ENCODE results near the gene ASB9. TPM values are rescaled to one million over a fixed set of nuclear protein-coding genes. Genes with fewer than 3 reads are reported as not detected.

The ASB9 gene
- total RNA-seq, 1 experiment from 2014 or later: not detected

GRCh38 chrX:15242899-15243555 lies 26.9 kb downstream of the ASB9 start:
- Histone ChIP-seq H2AK5ac (ENCODE audit: insufficient read length, low read length) (no peak overlapping the region), H3K56ac (ENCODE audit: insufficient read length, low read depth, low read length) (no peak overlapping the region), H3K27ac (ENCODE audit: insufficient read length, low read depth, low read length) (no peak overlapping the region), H3K23ac (ENCODE audit: insufficient read length, low read depth, low read length) (no peak overlapping the region), H3K9ac (ENCODE audit: extremely low read depth, insufficient read length, low read length) (no peak overlapping the region), H3K9me3 (ENCODE audit: control insufficient read depth, low read depth, low read length) (no peaks in the 10 kb centered on the region), H3K79me1 (ENCODE audit: insufficient read depth, low read depth, low read length, poor library complexity, severe bottlenecking) (no peaks in the 10 kb centered on the region), H2BK5ac (ENCODE audit: insufficient read length, low read length) (no peak overlapping the region), H2BK20ac (ENCODE audit: low read depth, low read length, poor library complexity, severe bottlenecking) (no peak overlapping the region), H4K8ac (replicated peaks; ENCODE audit: insufficient read length, low read depth, low read length) (no peak overlapping the region), H2BK15ac (ENCODE audit: low read depth, low read length) (no peak overlapping the region), H3K23me2 (ENCODE audit: insufficient read length, low read depth, low read length, poor library complexity, severe bottlenecking) (no peaks in the 10 kb centered on the region), H4K5ac (ENCODE audit: insufficient read length, low read depth, low read length) (no peak overlapping the region), H3K27me3 (ENCODE audit: insufficient read depth, low read length) (no peaks in the 10 kb centered on the region), H4K20me1 (ENCODE audit: control insufficient read depth, insufficient read depth, insufficient read length) (no peaks in the 10 kb centered on the region), H4K91ac (ENCODE audit: insufficient read length, low read depth, low read length) (no peak overlapping the region), H2AFZ (ENCODE audit: low read length) (no peak overlapping the region), H3K4me2 (ENCODE audit: insufficient read depth, insufficient read length, low read length) (no peak overlapping the region), H3K4ac (ENCODE audit: low read depth, low read length) (no peak overlapping the region), H3K4me1 (ENCODE audit: insufficient read depth, low read length) (no peaks in the 10 kb centered on the region; the same call in 1 of the 2 replicates), H2BK12ac (ENCODE audit: insufficient read length, low read depth, low read length) (no peak overlapping the region), H3K18ac (ENCODE audit: insufficient read length, low read depth, low read length) (no peak overlapping the region), H3K79me2 (ENCODE audit: insufficient read depth, low read length) (no peaks in the 10 kb centered on the region), H3K14ac (ENCODE audit: insufficient read depth, low read length) (no peak overlapping the region), H3T11ph (ENCODE audit: low read length) (no peak overlapping the region), H2BK120ac (ENCODE audit: low read depth, low read length, poor library complexity, severe bottlenecking) (no peak overlapping the region)
- no peaks in the 10 kb centered on the region for H3K36me3 Mint-ChIP-seq (ENCODE audit: insufficient read depth in 1 of 3, low read depth in 3 of 3)
- no peaks in the 10 kb centered on the region; the same call in 1 of the 2 replicates for H3K27me3 Mint-ChIP-seq (ENCODE audit: low read depth)
- WGBS (ENCODE audit: extremely low coverage, insufficient read length, low lambda C conversion rate): no CpG with 5 or more reads among the region's 5 CpGs
- no peaks in the 10 kb centered on the region for H3K4me1 Mint-ChIP-seq
- no peak overlapping the region for H3K4me3 Mint-ChIP-seq
- no peak overlapping the region for H3K27ac Mint-ChIP-seq
- H3K9me3 Mint-ChIP-seq: peaks cover 26 to 52% of the 10 kb centered on the region in 2 experiments
- peak; percentile 59 for TF ChIP-seq CTCF (conservative IDR thresholded peaks at IDR 0.05)
- no peak for DNase-seq
